ENCODE data around the gene SGO2. TPM values are rescaled to one million over a fixed set of nuclear protein-coding genes. Genes with fewer than 3 reads are reported as not detected.

SGO2 gene
- total RNA-seq, result 26.0 and 27.8 TPM in 2 replicates

GRCh38 chr2:200525882-200526651, at the start of gene SGO2:
SGO2 (plus strand) TSS chr2:200526207; CDS start chr2:200532976, 6,769 bp downstream.
- intact Hi-C loops (cut with micrococcal nuclease), result loop anchor here (1.0 to 5.0 kb wide), 18 partner anchors 16 to 1741 kb away; partner anchors contain the start of genes ALS2, BZW1, C2orf69 and FTCDNL1

- intact Hi-C loops (cut with micrococcal nuclease), result no loop called here
These were observed 49.2 kb upstream of the SGO2 start for GRCh38 chr2:200476836-200477235.

DNA sequence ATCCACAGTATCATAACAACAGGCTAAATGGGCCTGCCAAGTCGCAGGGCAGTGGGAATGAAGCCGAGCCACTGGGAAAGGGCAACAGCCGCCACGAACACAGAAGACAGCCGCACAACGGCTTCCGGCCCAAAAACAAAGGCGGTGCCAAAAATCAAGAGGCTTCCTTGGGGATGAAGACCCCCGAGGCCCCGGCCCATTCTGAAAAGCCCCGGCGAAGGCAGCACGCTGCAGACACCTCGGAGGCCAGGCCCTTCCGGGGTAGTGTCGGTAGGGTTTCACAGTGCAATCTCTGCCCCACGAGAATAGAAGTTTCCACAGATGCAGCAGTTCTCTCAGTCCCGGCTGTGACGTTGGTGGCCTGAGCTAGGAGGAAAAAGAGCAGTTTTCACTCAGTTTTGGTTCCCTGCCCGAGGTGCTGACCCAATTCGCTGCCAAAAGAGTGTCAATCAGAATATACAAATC, 48.3 kb upstream of the SGO2 start:
- intact Hi-C loops (cut with micrococcal nuclease), result no loop called here

DNA sequence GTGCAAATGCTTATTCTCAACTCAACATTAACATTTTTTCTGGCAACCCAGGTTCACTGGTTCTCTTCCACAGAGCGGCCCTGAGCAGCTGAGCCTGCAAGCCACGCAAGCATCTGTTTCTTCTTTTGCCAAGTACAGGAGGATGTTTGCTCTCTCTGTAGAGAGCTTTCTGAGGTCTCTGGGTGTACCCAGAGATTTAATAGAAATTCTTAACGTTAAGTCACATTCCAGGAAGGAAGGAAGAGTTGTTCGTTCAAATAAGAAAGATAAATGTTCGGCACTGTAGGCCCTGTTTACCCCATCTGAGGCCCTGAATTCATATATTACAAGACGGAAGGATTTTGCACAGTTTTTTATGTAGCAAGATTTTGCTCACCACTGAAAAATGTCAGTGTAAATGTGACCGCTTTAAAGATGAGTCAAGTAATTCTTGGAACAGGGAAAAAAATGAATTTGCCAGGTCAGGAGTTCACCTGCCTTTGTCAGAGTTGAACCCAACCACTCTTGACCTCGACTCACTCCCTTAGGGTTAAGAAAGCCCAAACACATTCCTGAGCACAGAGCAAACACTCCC, 46.2 kb upstream of the SGO2 start:
- intact Hi-C loops (cut with micrococcal nuclease), result loop anchor here (5.0 to 10.0 kb wide), 2 partner anchors 242 to 775 kb away; no protein-coding TSS in a partner anchor

DNA sequence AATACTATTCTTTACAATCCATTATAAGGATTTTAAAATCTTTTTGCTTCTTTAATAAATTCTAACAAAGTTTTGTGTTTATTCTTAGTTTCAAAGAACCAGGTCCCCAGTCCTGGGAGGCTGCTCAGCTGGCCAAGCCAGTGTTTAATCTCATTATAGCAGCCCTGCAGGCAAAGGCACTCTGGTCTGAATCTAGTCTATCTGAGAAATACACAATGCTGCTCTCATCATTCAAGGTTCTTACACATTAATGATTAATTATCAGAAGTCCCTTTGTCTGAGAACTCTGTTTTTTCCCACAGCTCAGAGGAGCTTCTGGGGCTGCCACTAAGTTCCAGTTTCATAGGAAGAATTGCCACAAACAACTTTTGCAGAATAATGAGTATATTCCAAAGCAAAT, 43.8 kb upstream of the SGO2 start:
- intact Hi-C loops (cut with micrococcal nuclease), result loop anchor here (5.0 to 10.0 kb wide), 2 partner anchors 245 to 777 kb away; no protein-coding TSS in a partner anchor

- intact Hi-C loops (cut with micrococcal nuclease), result loop anchor here (5.0 to 10.0 kb wide), 2 partner anchors 246 to 779 kb away; no protein-coding TSS in a partner anchor
These were observed 42.2 kb upstream of the SGO2 start for GRCh38 chr2:200483729-200484198.

DNA sequence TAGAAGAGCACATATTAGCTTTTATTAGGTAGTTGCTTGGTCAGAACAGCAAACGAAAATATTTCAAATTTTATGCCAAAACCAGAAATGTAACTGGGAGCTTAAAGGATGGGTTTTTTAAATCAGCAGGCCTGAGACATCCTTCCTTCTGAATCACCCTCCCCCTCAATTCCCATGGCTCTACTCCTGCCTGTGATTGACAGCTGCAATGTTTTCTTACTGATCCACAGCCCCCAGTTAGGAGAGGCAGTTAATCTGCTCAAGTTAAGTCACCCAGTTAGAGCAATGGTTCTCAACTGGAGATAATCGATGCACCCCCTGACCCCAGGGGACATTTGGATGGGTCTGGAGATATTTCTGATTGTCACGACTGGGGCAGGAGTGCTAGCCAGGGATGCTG, 41.1 kb upstream of the SGO2 start:
- intact Hi-C loops (cut with micrococcal nuclease), result loop anchor here (5.0 to 10.0 kb wide), 2 partner anchors 248 to 780 kb away; no protein-coding TSS in a partner anchor

DNA sequence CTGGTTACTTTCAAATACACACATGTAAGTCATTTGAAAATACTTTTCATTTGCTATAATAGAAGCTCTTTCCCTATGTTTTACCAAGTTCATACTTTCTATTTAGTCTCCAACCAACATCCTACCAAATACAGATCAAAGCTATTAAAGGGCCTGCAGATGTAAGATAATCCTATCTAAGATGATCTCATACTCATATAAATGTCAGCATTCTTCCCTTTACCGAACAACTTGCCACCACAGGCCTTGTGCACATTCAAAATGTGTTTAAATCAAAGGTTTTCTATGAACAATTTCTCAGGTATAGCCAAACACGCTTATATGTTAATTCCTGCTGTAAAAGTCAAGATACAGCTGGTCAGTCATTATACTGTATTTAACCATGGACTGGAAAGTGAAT, 39.5 kb upstream of the SGO2 start:
- intact Hi-C loops (cut with micrococcal nuclease), result loop anchor here (10.0 kb wide), 1 partner anchor 782 kb away; no protein-coding TSS in a partner anchor

DNA sequence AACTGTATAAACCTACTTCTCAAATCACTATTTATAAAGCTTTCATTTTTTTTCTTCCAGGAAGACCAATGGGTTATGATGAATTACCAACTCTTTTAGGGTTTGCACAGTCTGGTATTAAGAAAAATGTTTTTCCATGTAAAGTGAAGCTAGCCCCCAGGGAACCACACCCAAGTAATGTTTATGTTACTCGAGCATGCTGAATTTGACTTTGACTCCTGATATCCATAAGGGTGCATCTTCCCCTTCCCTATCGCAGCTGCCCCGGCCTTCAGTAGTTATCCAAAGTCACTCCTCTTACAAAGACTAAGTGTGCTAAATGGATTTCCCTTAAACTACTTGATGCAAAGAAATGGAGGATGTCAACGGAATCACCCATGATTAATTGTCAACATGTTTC, 37.8 kb upstream of the SGO2 start:
- intact Hi-C loops (cut with micrococcal nuclease), result loop anchor here (10.0 kb wide), 1 partner anchor 783 kb away; no protein-coding TSS in a partner anchor

- intact Hi-C loops (cut with micrococcal nuclease), result no loop called here
These were observed 36.0 kb upstream of the SGO2 start for GRCh38 chr2:200490001-200490400.

- intact Hi-C loops (cut with micrococcal nuclease), result no loop called here
These were observed 33.4 kb upstream of the SGO2 start for GRCh38 chr2:200492656-200493055.

DNA sequence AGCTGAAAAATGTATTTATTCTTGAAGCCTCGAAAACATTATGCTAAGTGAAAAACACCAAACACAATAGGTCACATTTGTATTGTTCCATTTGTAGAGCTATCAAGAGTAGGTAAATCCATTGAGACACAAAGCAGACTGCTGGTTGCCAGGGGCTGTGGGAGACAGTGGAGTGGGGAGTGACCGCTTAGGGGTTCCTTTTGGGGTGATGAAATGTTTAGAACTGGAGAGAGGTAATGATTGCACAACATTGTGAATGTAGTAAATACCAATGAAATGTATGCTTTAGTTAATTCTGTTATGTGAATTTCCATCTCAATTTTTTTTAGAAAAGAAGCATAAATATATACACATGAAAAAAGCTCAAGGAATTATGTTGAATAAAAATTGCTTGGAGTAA, 32.0 kb upstream of the SGO2 start:
- intact Hi-C loops (cut with micrococcal nuclease), result no loop called here

GRCh38 chr2:200496696-200497095, 29.3 kb upstream of the SGO2 start:
- intact Hi-C loops (cut with micrococcal nuclease), result no loop called here

DNA sequence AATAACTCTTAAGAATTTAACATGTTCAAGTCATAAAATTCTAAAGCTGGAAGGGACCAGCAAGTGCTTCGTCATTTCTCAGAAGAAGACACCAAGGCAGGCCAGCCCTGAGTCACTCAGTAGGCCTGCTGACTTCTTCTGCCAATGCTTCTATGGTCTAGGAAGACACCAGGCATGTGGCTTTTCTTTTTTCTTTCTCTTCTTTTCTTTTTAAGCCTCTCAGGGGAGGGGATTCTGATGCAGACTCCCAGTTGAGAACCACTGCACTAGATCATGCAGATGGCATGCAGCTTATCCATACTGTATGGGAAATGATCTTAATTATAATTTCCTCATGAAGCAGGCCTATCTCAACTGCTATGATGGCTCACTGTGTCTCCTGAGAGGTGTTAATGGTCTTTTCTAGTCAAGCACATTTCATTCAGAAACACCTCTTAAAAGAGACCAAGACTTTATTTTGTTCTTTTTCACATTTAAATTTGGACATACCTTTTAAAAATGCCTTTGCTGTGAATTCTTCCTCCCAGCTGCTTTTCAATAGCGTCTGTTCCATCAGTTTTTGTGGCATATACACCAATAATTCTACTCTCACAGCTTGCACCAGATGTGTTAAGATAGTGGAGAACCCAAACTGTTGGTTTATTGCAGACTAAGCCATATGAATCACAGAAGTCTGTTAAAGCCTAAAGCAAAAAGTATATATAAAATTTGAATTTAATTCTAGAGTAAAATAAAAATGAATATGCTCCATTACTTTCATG, 27.4 kb upstream of the SGO2 start:
- intact Hi-C loops (cut with micrococcal nuclease), result no loop called here

DNA sequence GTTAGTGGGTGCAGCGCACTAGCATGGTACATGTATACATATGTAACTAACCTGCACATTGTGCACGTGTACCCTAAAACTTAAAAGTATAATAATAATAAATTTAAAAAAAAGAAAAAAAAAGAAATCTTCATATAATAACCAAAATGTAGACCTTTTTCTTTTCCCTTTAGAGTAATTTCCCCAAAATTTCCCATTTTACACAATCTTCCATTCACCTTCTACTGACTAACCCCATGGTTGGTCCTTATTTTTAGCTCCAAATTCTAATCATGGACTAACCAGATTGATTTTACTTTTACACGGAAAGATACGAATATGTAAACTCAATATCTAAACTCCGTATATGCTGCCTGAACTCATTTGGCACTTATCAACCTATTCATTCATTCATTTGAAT, 23.8 kb upstream of the SGO2 start:
- intact Hi-C loops (cut with micrococcal nuclease), result no loop called here

- intact Hi-C loops (cut with micrococcal nuclease), result no loop called here
These were observed 19.3 kb upstream of the SGO2 start for GRCh38 chr2:200506679-200507078.

GRCh38 chr2:200507179-200507578, 18.8 kb upstream of the SGO2 start:
- intact Hi-C loops (cut with micrococcal nuclease), result no loop called here

DNA sequence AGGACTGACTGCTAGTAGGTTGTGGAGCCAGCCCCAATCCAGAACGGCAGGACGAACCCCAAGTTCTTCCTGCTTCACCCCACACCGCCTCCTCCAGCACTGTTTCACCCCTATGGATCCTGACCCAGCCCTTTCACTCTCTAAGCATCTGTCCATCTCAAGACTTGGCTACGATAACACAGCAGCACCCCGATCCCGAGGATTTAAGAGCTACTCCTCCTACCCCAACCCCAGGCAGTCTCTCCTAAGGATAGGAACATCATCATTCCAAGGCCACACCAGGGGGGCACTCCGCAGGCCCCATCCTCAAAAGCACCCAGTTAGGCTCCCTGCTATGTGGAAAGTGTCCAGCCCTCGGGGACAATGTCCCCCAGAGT, 16.8 kb upstream of the SGO2 start:
- intact Hi-C loops (cut with micrococcal nuclease), result loop anchor here (1.0 to 2.0 kb wide), 2 partner anchors 194 to 658 kb away; partner anchors contain the start of gene FTCDNL1

DNA sequence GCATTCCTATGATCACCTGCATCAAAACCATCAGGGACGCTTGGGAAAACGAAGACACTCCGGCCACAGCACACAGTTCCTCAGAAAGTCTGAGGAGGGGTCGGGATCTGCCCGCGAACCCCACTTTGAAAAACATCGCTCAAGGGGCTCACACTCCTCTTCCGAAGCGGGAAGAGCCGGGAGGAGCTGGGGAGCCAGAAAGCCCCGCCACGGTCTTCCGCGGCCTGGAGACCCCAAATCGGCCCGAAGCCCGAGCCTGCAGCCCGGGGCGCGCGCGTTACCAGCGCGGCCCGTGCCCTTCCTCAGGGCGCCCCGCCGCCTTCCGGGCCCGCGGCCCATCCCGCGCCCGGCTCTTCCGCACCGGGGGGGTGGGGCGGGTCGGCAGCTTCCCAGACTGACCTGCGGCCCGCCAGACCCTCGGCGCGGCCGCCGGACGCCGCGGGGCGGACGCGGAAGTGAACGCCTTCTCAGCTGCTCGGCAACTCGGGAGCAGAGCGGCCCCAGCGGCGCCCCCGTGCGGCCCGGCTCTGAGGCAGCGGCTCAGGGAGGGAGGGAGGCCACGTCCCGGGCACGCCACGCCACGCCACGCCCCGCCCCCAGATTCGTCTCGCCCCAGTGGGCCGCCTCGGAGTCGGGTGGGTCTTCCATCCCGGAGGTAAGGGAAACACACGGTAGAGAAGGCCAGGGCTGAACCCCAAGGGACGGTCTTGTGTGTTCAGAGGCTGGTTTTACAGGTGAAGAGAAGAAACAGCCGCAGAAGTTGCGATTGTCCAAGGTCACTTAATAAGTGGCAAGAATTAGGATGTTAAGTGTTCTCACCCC, 16.2 kb upstream of the SGO2 start, which contains the start of gene KCTD18:
KCTD18 (minus strand) TSS at position 457 of the 822 bp plus-strand sequence. CDS start 3,052 bp downstream, outside the sequence.
- intact Hi-C loops (cut with micrococcal nuclease), result loop anchor here (1.0 to 5.0 kb wide), 11 partner anchors 16 to 659 kb away; partner anchors contain the start of genes BZW1, CFLAR, CLK1 and FTCDNL1

- intact Hi-C loops (cut with micrococcal nuclease), result no loop called here
These were observed 10.9 kb upstream of the SGO2 start for GRCh38 chr2:200515155-200515554.
